GM23338 (cell line): ENCODE measurements around the gene ANKLE2. TPM values are rescaled to one million over a fixed set of nuclear protein-coding genes. Genes with fewer than 3 reads are reported as not detected.
A peak's percentile ranks its signal among the peaks of the same experiment; 100 is the strongest.

Experiments used
- ATAC-seq: fragments of 200-7000 bp; cut with Tn5 transposase; 3 replicates; pipeline ENCODE4 v1.9.1; 2020
- DNase-seq: peaks from one replicate; pipeline ENCODE4 v3.0.0-alpha.2; 2015; ENCODE audit warnings: low spot score
- H2AFZ ChIP-seq: fragments of 200-600 bp; sonication (generic); 2 replicates; pipeline ENCODE4 v1.8.0; 2016; ENCODE audit warnings: antibody characterized with exemption, mild to moderate bottlenecking, moderate library complexity
- H3F3A ChIP-seq: fragments of 200-600 bp; sonication (generic); replicated peaks from 2 replicates; pipeline ENCODE4 v1.8.0; 2017; ENCODE audit warnings: antibody characterized with exemption, mixed run types, low read depth
- H3K27ac ChIP-seq: fragments of 200-600 bp; sonication (generic); 2 replicates; pipeline ENCODE4 v1.6.1; 2016; ENCODE audit warnings: low read depth
- H3K27me3 ChIP-seq: fragments of 200-600 bp; sonication (generic); 2 replicates; pipeline ENCODE4 v1.8.0; 2016; ENCODE audit warnings: mild to moderate bottlenecking, mixed run types, moderate library complexity; ENCODE audit not compliant: insufficient read depth
- H3K36me3 ChIP-seq: fragments of 200-600 bp; sonication (generic); 2 replicates; pipeline ENCODE4 v1.8.0; 2016; ENCODE audit warnings: mild to moderate bottlenecking; ENCODE audit not compliant: insufficient read depth
- H3K4me1 ChIP-seq: fragments of 200-600 bp; sonication (generic); 2 replicates; pipeline ENCODE4 v1.8.0; 2016; ENCODE audit warnings: mild to moderate bottlenecking, moderate library complexity; ENCODE audit not compliant: insufficient read depth
- H3K4me2 ChIP-seq: fragments of 200-600 bp; sonication (generic); 2 replicates; pipeline ENCODE4 v1.7.1; 2017; ENCODE audit warnings: mixed run types
- H3K4me3 ChIP-seq: fragments of 200-600 bp; sonication (generic); 2 replicates; pipeline ENCODE4 v1.6.1; 2016; ENCODE audit warnings: mixed run types
- H3K79me2 ChIP-seq: fragments of 200-600 bp; sonication (generic); replicated peaks from 2 replicates; pipeline ENCODE4 v1.8.0; 2017; ENCODE audit warnings: mild to moderate bottlenecking; ENCODE audit not compliant: insufficient read depth
- H3K9me2 ChIP-seq: fragments of 200-600 bp; sonication (generic); 2 replicates; pipeline ENCODE4 v1.8.0; 2017; ENCODE audit not compliant: insufficient read depth
- H4K20me1 ChIP-seq: fragments of 200-600 bp; sonication (generic); replicated peaks from 2 replicates; pipeline ENCODE4 v1.8.0; 2017; ENCODE audit warnings: mild to moderate bottlenecking; ENCODE audit not compliant: insufficient read depth
- H3K27ac Mint-ChIP-seq: 2 replicates; pipeline ENCODE4 v1.8.0; 2020; ENCODE audit warnings: inconsistent platforms, mild to moderate bottlenecking, moderate library complexity, mixed read lengths
- H3K27me3 Mint-ChIP-seq: 3 replicates; pipeline ENCODE4 v1.8.0; 2022; ENCODE audit warnings: low read depth, mild to moderate bottlenecking, moderate library complexity, mixed read lengths, inconsistent platforms; ENCODE audit not compliant: insufficient read depth, poor library complexity
- H3K36me3 Mint-ChIP-seq: 3 replicates; pipeline ENCODE4 v1.8.0; 2021; ENCODE audit warnings: low read depth, mild to moderate bottlenecking, inconsistent platforms, moderate library complexity, mixed read lengths
- H3K4me1 Mint-ChIP-seq: 3 replicates; pipeline ENCODE4 v1.8.0; 2020; ENCODE audit warnings: mild to moderate bottlenecking, inconsistent platforms, mixed read lengths
- H3K4me3 Mint-ChIP-seq: 3 replicates; pipeline ENCODE4 v1.8.0; 2021; ENCODE audit warnings: moderate library complexity, mild to moderate bottlenecking, inconsistent platforms, mixed read lengths
- H3K9me3 Mint-ChIP-seq: 3 replicates; pipeline ENCODE4 v1.8.0; 2020; ENCODE audit warnings: moderate library complexity, mild to moderate bottlenecking, inconsistent platforms, mixed read lengths
- CREB1 ChIP-seq: fragments of 250-450 bp; sonication (Bioruptor Pico); IDR thresholded peaks from 2 replicates; pipeline ENCODE4 v1.5.0; 2020; ENCODE audit warnings: low read depth, mild to moderate bottlenecking, moderate library complexity
- ETS1 ChIP-seq: IDR thresholded peaks from 2 replicates; pipeline ENCODE4 v1.6.1; 2016; ENCODE audit warnings: antibody characterized with exemption
- EZH2 ChIP-seq: fragments of 200-600 bp; sonication (generic); IDR thresholded peaks from one replicate; pipeline ENCODE4 v1.8.0; 2017; ENCODE audit warnings: antibody characterized with exemption, mild to moderate bottlenecking, low read depth; ENCODE audit not compliant: unreplicated experiment
- EZH2phosphoT487 ChIP-seq: fragments of 200-600 bp; sonication (generic); IDR thresholded peaks from one replicate; pipeline ENCODE4 v1.8.1; 2018; ENCODE audit warnings: antibody characterized with exemption; ENCODE audit not compliant: unreplicated experiment
- STAT1 ChIP-seq: IDR thresholded peaks from one replicate; pipeline ENCODE4 v1.6.1; 2016; ENCODE audit warnings: antibody characterized with exemption; ENCODE audit not compliant: unreplicated experiment
- ZNF462 ChIP-seq: fragments of 250-450 bp; sonication (Bioruptor Pico); IDR thresholded peaks from 2 replicates; pipeline ENCODE4 v1.5.0; 2020; ENCODE audit warnings: mild to moderate bottlenecking, moderate library complexity
- polyA plus RNA-seq: library from polyadenylated mRNA; unstranded; fragments of >200 nt; fragmentation: Nextera tagmentation; extraction: Ambion mirVana; gene quantifications from 2 replicates; pipeline ENCODE4 v1.2.1, GENCODE V29; 2016
- total RNA-seq: library from RNA; depleted of rRNA; stranded (reverse); fragments of >200 nt; shearing (Covaris generic); gene quantifications from 2 replicates; pipeline ENCODE4 v1.2.3, GENCODE V29; 2014

ANKLE2 gene
- total and polyA plus RNA-seq, 2 experiments from 2014 or later, result 27.2 to 63.7 TPM

GRCh38 chr12:132798836-132799235 lies 37.2 kb upstream of the ANKLE2 start (continued):
- no peak for TF ChIP-seq ZNF462 (CRISPR knock-in tag)
- TF ChIP-seq STAT1, result no peak
- TF ChIP-seq EZH2, result no peak
- TF ChIP-seq ETS1, result no peak

GRCh38 chr12:132797820-132798570 lies 36.4 kb upstream of the ANKLE2 start:
- Mint-ChIP-seq H3K36me3 (peaks cover 67% of the 10 kb centered on the region), H3K4me1 (no peaks in the 10 kb centered on the region), H3K27me3 (peaks cover 4% of the 10 kb centered on the region), H3K4me3 (no peak overlapping the region), H3K9me3 (no peaks in the 10 kb centered on the region), H3K27ac (no peak overlapping the region)
- no peak for ATAC-seq
- H3K27ac ChIP-seq, result no peak overlapping the region
- DNase-seq, result no peak
- H3F3A ChIP-seq, result no peaks in the 10 kb centered on the region
- no peaks in the 10 kb centered on the region for H3K79me2 ChIP-seq
- no peaks in the 10 kb centered on the region for H3K27me3 ChIP-seq
- no peak overlapping the region for H3K4me2 ChIP-seq
- H3K36me3 ChIP-seq, result peaks cover 11% of the 10 kb centered on the region; the same call in 1 of the 2 replicates
- no peak overlapping the region for H3K4me3 ChIP-seq
- no peaks in the 10 kb centered on the region for H3K9me2 ChIP-seq
- no peak overlapping the region for H2AFZ ChIP-seq
- TF ChIP-seq EZH2phosphoT487 (peak; percentile 29), CREB1 (CRISPR knock-in tag) (no peak)
- H3K4me1 ChIP-seq, result no peaks in the 10 kb centered on the region
- H4K20me1 ChIP-seq, result peaks cover 2% of the 10 kb centered on the region
